HepG2 (cell line): ENCODE measurements around the gene ANKRD65. TPM values are rescaled to one million over a fixed set of nuclear protein-coding genes. Genes with fewer than 3 reads are reported as not detected.

Experiments
- AFF4 ChIP-seq: sonication (generic); formaldehyde crosslinking; IDR thresholded peaks from 2 replicates; pipeline ENCODE4 v1.4.0; 2020; ENCODE audit warnings: missing genetic modification reagents
- ATF7-NPFF ChIP-seq: sonication (generic); formaldehyde crosslinking; IDR thresholded peaks from 2 replicates; pipeline ENCODE4 v1.8.1; 2023; ENCODE audit warnings: mild to moderate bottlenecking, low read depth, missing genetic modification reagents, moderate library complexity
- CERS6 ChIP-seq: sonication (generic); formaldehyde crosslinking; IDR thresholded peaks from 2 replicates; pipeline ENCODE4 v1.5.0; 2020; ENCODE audit warnings: missing genetic modification reagents
- CREB3 ChIP-seq: sonication (generic); formaldehyde crosslinking; IDR thresholded peaks from 2 replicates; pipeline ENCODE4 v1.5.0; 2020; ENCODE audit warnings: missing genetic modification reagents
- HNRNPK ChIP-seq: fragments of 200-400 bp; formaldehyde crosslinking; IDR thresholded peaks from 2 replicates; pipeline ENCODE4 v1.6.1; 2018; ENCODE audit warnings: low read length, low read depth, moderate library complexity, mild to moderate bottlenecking; ENCODE audit not compliant: poor library complexity, severe bottlenecking
- KDM4B ChIP-seq: sonication (generic); formaldehyde crosslinking; IDR thresholded peaks from 2 replicates; pipeline ENCODE4 v1.4.0; 2020; ENCODE audit warnings: missing genetic modification reagents
- MAF1 ChIP-seq: sonication (generic); formaldehyde crosslinking; IDR thresholded peaks from 2 replicates; pipeline ENCODE4 v1.5.0; 2020; ENCODE audit warnings: missing genetic modification reagents, borderline replicate concordance
- MLX ChIP-seq: IDR thresholded peaks from 2 replicates; pipeline ENCODE4 v1.6.1; 2016
- PHF8 ChIP-seq: sonication (generic); formaldehyde crosslinking; IDR thresholded peaks from 2 replicates; pipeline ENCODE4 v1.5.0; 2020; ENCODE audit warnings: missing genetic modification reagents
- SALL1 ChIP-seq: sonication (generic); formaldehyde crosslinking; IDR thresholded peaks from 2 replicates; pipeline ENCODE4 v1.8.0; 2022; ENCODE audit warnings: mild to moderate bottlenecking, missing genetic modification reagents
- TARDBP ChIP-seq: sonication (generic); formaldehyde crosslinking; IDR thresholded peaks from 2 replicates; pipeline ENCODE4 v1.8.0; 2022; ENCODE audit warnings: mild to moderate bottlenecking, missing genetic modification reagents
- TGIF2 ChIP-seq: IDR thresholded peaks from 2 replicates; pipeline ENCODE4 v1.6.1; 2016; ENCODE audit warnings: control low read depth, missing compliant biosample characterization
- ZFAT ChIP-seq: sonication (generic); formaldehyde crosslinking; conservative IDR thresholded peaks from 2 replicates; pipeline ENCODE4 v1.8.1; 2023; ENCODE audit warnings: missing genetic modification reagents, inconsistent platforms
- ZNF136 ChIP-seq: sonication (generic); formaldehyde crosslinking; IDR thresholded peaks from 2 replicates; pipeline ENCODE4 v1.8.1; 2022; ENCODE audit warnings: low read depth, mild to moderate bottlenecking, moderate library complexity, missing genetic modification reagents
- ZNF263 ChIP-seq: sonication (generic); formaldehyde crosslinking; IDR thresholded peaks from 2 replicates; pipeline ENCODE4 v1.4.0; 2020; ENCODE audit warnings: missing genetic modification reagents
- ZNF329 ChIP-seq: sonication (generic); formaldehyde crosslinking; IDR thresholded peaks from 2 replicates; pipeline ENCODE4 v1.9.0; 2021; ENCODE audit warnings: low read depth, mild to moderate bottlenecking, missing genetic modification reagents
- ZNF550 ChIP-seq: sonication (generic); formaldehyde crosslinking; IDR thresholded peaks from 2 replicates; pipeline ENCODE4 v1.4.0; 2020; ENCODE audit warnings: mild to moderate bottlenecking, missing genetic modification reagents, borderline replicate concordance
- ZNF800 ChIP-seq: sonication (generic); formaldehyde crosslinking; IDR thresholded peaks from 2 replicates; pipeline ENCODE4 v1.4.0; 2020; ENCODE audit warnings: missing genetic modification reagents
- ZSCAN21 ChIP-seq: sonication (generic); formaldehyde crosslinking; IDR thresholded peaks from 2 replicates; pipeline ENCODE4 v1.8.0; 2022; ENCODE audit warnings: mild to moderate bottlenecking, missing genetic modification reagents, moderate library complexity, borderline replicate concordance
- polyA plus RNA-seq, 8 experiments: library from polyadenylated mRNA; depleted of rRNA in 3 of 8; stranded (reverse) in 7 of 8; unstranded in 1 of 8; fragments of >200 nt; fragmentation: Illumina TruSeq in 4 of 8; extraction: Trizol in 4 of 8; gene quantifications; 2 replicates each; pipeline versions ENCODE4 v1.2.1 to v1.2.3, GENCODE V29; 2011 to 2016; ENCODE audit warnings: low read depth in 4 of 8, missing spikeins in 1 of 8, mixed read lengths in 1 of 8; ENCODE audit not compliant: insufficient read depth in 1 of 8
- total RNA-seq, 5 experiments: library from RNA; depleted of rRNA; stranded (reverse); fragments of >200 nt; fragmentation: Illumina TruSeq; extraction: Trizol; gene quantifications; 2 replicates each; pipeline ENCODE4 v1.2.3, GENCODE V29; 2016; ENCODE audit warnings: low read depth in 1 of 5

Gene ANKRD65
- total and polyA plus RNA-seq, 2 of the 13 experiments (the other 11 are each of a cell fraction or from before 2014, with no cell fraction given) = 12.1 to 30.1 TPM

GRCh38 chr1:1421147-1421906, at the start of gene ANKRD65 (continued):
- no peak for TF ChIP-seq ZNF136
- TF ChIP-seq ZSCAN21 (CRISPR knock-in tag) = peak; percentile 60; the same call in 1 of the 2 replicates
- TF ChIP-seq ZNF550 (CRISPR knock-in tag) = no peak
- no peak for TF ChIP-seq CREB3 (CRISPR knock-in tag)
- TF ChIP-seq MLX (CRISPR knock-in tag) = peak; percentile 52; the same call in 1 of the 2 replicates
- no peak for TF ChIP-seq KDM4B
- TF ChIP-seq SALL1 (CRISPR knock-in tag) = peak; percentile 49; the same call in 1 of the 2 replicates
- no peak for TF ChIP-seq AFF4
- no peak for TF ChIP-seq ZFAT
- TF ChIP-seq TGIF2 (CRISPR knock-in tag) = peak; percentile 43; the same call in 1 of the 2 replicates
- TF ChIP-seq TARDBP (CRISPR knock-in tag) = peak; percentile 78; the same call in 1 of the 2 replicates
- no peak for TF ChIP-seq MAF1 (CRISPR knock-in tag)
- TF ChIP-seq HNRNPK = no peak
- TF ChIP-seq ZNF800 (CRISPR knock-in tag) = no peak; the same call in 1 of the 2 replicates
- peak; percentile 68; the same call in 1 of the 2 replicates for TF ChIP-seq PHF8 (CRISPR knock-in tag)
- no peak for TF ChIP-seq CERS6 (CRISPR knock-in tag)
- TF ChIP-seq ZNF263 = peak; percentile 88
- TF ChIP-seq ATF7-NPFF (CRISPR knock-in tag) = peak; percentile 62; the same call in 1 of the 2 replicates
- no peak for TF ChIP-seq ZNF329
